Tibial nerve (tissue), 4 donors: ENCODE measurements around the gene DZIP3.

Source experiments
- EP300 ChIP-seq, 2 donors: sonication (generic); formaldehyde crosslinking; IDR thresholded peaks; one replicate each; pipeline ENCODE4 v1.6.1; 2017; ENCODE audit warnings: antibody characterized with exemption in 2 of 2, mild to moderate bottlenecking in 1 of 2
- POLR2A ChIP-seq, 2 donors: fragments of 450-650 bp; IDR thresholded peaks; one replicate each; pipeline ENCODE4 v1.6.1; 2017; ENCODE audit warnings: antibody characterized with exemption in 2 of 2, mild to moderate bottlenecking in 2 of 2, moderate library complexity in 2 of 2
- TF ChIP-seq, protein P1 (sequence below), 5 experiments: fragments of 200-600 bp in 3 of 5; fragments of 450-650 bp in 2 of 5; sonication (generic) in 3 of 5; IDR thresholded peaks; one replicate each; pipeline ENCODE4 v1.5.1; 2016 to 2019; ENCODE audit warnings: antibody characterized with exemption in 5 of 5, mild to moderate bottlenecking in 3 of 5, moderate library complexity in 2 of 5

DNA sequence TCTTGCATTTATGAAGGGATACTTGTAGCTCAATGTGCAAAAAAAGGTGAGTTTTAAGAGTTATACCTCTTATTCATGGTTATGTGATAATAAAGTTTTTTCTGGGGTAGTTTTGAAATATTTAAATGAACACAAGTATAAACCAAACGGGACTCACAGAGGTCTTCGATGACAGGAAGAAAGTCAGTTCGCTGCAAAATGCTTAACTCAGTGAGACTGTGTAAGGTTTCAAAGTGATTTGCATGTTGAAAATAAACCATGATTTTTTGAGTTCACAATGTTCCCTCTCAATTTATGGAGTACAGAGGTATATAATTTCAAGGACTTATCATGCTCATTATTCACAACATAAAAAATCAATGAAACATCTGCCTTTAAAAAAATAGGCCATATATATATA is 42.8 kb upstream of the DZIP3 start:
- TF ChIP-seq, protein P1, sequence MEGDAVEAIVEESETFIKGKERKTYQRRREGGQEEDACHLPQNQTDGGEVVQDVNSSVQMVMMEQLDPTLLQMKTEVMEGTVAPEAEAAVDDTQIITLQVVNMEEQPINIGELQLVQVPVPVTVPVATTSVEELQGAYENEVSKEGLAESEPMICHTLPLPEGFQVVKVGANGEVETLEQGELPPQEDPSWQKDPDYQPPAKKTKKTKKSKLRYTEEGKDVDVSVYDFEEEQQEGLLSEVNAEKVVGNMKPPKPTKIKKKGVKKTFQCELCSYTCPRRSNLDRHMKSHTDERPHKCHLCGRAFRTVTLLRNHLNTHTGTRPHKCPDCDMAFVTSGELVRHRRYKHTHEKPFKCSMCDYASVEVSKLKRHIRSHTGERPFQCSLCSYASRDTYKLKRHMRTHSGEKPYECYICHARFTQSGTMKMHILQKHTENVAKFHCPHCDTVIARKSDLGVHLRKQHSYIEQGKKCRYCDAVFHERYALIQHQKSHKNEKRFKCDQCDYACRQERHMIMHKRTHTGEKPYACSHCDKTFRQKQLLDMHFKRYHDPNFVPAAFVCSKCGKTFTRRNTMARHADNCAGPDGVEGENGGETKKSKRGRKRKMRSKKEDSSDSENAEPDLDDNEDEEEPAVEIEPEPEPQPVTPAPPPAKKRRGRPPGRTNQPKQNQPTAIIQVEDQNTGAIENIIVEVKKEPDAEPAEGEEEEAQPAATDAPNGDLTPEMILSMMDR (IDR thresholded peaks at IDR 0.05), result no peak
- TF ChIP-seq POLR2A (IDR thresholded peaks at IDR 0.05), result no peak
- TF ChIP-seq EP300 (IDR thresholded peaks at IDR 0.05), result no peak
